Measurements from ENCODE around the gene FCAR.
"Not testable (repeated sequence)": the region's sequence is repeated elsewhere in the genome, so short reads cannot be mapped to it uniquely, and the experiment has no call there.

DNA sequence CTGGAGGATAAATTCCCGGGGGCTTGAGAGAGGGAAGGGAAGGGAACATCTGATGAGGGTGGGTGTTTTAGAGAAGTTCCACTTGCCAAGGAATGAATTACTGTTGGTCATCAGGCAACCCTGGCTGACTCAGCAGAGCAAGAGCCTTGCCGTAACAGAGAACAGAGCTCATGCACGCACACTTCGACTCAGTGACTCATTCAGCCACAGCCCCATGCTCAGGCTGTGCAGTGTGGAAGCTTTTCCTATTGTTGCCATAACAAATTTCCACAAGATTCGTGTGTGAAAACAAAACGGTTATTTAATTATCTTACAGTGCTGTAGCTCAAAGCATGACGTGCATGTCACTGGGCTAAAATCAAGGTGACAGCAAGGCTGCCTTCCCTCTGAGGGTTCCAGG lies 14.6 kb upstream of the FCAR start:
- not testable (repeated sequence) for TF ChIP-seq CTCF (IDR thresholded peaks at IDR 0.05 in 8 of 11, conservative IDR thresholded peaks at IDR 0.05 in 3 of 11); POLR2A (IDR thresholded peaks at IDR 0.05)
- TF ChIP-seq POLR2AphosphoS5 (IDR thresholded peaks at IDR 0.05), result peak in 1 of 3 donors; percentile 16
